HK-2 (cell line): ENCODE measurements around the gene ISOC1.

ENCODE experiments used
- DNase-seq: peaks from one replicate; pipeline ENCODE4 v3.0.0-alpha.2; 2018; ENCODE audit not compliant: unreplicated experiment

Gene ISOC1

GRCh38 chr5:129125819-129126218, 31.3 kb downstream of the ISOC1 start:
- DNase-seq, result no peak

GRCh38 chr5:129133553-129133952, 39.0 kb downstream of the ISOC1 start:
- no peak for DNase-seq

- DNase-seq, result no peak
Observed at GRCh38 chr5:129135633-129136032, 41.1 kb downstream of the ISOC1 start.

GRCh38 chr5:129137637-129138036, 43.1 kb downstream of the ISOC1 start:
- DNase-seq, result no peak

- DNase-seq, result no peak
Observed at GRCh38 chr5:129141078-129141477, 46.5 kb downstream of the ISOC1 start.

GRCh38 chr5:129141696-129142095, 47.1 kb downstream of the ISOC1 start:
- no peak for DNase-seq

- DNase-seq, result no peak
Observed at GRCh38 chr5:129155876-129156275, 61.3 kb downstream of the ISOC1 start.

GRCh38 chr5:129161830-129162229, 67.3 kb downstream of the ISOC1 start:
- DNase-seq, result no peak
